ENCODE results near the gene EIPR1.

- TF ChIP-seq, protein P1, sequence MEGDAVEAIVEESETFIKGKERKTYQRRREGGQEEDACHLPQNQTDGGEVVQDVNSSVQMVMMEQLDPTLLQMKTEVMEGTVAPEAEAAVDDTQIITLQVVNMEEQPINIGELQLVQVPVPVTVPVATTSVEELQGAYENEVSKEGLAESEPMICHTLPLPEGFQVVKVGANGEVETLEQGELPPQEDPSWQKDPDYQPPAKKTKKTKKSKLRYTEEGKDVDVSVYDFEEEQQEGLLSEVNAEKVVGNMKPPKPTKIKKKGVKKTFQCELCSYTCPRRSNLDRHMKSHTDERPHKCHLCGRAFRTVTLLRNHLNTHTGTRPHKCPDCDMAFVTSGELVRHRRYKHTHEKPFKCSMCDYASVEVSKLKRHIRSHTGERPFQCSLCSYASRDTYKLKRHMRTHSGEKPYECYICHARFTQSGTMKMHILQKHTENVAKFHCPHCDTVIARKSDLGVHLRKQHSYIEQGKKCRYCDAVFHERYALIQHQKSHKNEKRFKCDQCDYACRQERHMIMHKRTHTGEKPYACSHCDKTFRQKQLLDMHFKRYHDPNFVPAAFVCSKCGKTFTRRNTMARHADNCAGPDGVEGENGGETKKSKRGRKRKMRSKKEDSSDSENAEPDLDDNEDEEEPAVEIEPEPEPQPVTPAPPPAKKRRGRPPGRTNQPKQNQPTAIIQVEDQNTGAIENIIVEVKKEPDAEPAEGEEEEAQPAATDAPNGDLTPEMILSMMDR (IDR thresholded peaks at IDR 0.05; ENCODE audit: extremely low read depth in 1 of 2, insufficient read depth in 1 of 2, low read depth in 1 of 2, low read length in 2 of 2): no peak
- no peak for TF ChIP-seq MYC (IDR thresholded peaks at IDR 0.05; ENCODE audit: low read depth, low read length)
- TF ChIP-seq, protein P2, sequence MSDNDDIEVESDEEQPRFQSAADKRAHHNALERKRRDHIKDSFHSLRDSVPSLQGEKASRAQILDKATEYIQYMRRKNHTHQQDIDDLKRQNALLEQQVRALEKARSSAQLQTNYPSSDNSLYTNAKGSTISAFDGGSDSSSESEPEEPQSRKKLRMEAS (IDR thresholded peaks at IDR 0.05; ENCODE audit: insufficient read depth, insufficient read length): no peak
- TF ChIP-seq EZH2 (IDR thresholded peaks at IDR 0.05; ENCODE audit: borderline replicate concordance, low read depth, low read length, severe bottlenecking): no peak
- no peak for TF ChIP-seq POLR2A (IDR thresholded peaks at IDR 0.05; ENCODE audit: low read depth, low read length)
- no peak for TF ChIP-seq POLR2AphosphoS5 (IDR thresholded peaks at IDR 0.05; ENCODE audit: insufficient read depth, low read depth, low read length)
- TF ChIP-seq FOS (IDR thresholded peaks at IDR 0.05; ENCODE audit: borderline replicate concordance, insufficient read depth, low read length): no peak
- no peak for TF ChIP-seq GATA2 (IDR thresholded peaks at IDR 0.05; ENCODE audit: insufficient read depth, insufficient read length, low read depth, low read length)
Measured at GRCh38 chr2:3212984-3213383, 164.6 kb downstream of the EIPR1 start.
